ENCODE measurements around the gene NISCH.
A peak's percentile ranks its signal among the peaks of the same experiment; 100 is the strongest.

The NISCH gene

DNA sequence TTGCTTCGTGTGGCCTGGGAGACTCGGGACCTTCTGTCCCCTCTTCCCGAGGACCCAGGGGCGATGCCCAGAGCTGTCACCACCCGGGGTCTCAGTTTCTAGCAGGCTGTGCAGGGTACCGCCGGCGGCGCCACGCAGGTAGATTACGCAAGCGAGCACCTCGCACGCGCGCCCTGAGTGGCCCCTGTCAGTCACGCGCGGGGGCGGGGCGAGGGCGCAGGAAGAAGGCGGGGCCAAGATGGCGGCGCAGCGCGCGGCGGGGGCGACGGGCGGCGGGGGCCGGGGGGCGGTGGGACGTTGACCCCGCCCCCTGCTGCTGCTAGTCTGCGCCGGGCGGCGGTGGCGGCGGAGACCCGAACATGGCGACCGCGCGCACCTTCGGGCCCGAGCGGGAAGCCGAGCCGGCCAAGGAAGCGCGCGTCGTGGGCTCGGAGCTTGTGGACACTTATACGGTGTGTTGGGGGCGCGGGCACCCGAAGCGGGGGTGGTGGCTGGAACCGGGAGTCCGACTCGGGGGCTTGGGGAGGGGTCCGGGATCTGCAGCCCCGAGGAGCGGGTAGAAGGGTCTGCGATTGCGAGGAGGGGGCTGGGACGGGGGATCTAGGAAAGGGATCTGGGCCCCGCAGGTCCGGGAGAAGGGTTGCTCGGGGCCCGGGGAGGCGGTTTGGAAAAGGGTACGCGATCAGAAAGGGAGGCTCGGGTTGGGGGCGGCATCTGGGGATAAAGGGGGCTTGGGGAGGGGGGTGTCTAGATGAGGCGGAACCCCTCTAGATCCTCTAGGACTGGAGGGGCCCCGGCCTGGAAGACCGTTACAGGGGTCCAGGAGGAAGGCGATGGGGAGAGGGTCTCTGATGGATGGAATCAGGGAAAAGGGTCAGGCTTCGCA lies at the start of gene NISCH:
Gene NISCH (plus strand): TSS at position 322 of the 886 bp plus-strand sequence. CDS start 38 bp downstream, at position 360.
- peak; percentile 92 to 97 for DNase-seq

DNA sequence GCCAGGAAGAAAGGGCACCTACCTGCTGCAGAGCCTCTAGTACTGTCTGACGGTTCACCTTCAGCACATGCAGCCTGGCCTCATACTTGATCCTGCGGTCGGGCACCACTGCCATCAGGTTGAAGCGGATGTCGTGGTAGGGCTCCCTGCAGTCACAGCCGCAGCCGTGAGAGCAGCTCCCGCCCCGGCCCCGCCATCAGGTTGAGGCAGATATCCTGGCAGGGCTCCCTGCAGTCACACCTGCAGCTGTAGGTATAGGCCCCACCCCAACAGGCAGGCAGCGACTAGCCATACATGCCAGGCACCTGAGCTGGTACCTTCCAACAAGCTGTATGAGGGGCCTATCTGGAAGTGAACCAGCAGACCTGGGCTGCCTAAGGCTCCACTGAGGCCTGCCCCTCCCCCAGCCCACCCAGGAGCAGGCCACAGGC lies 49.2 kb upstream of the NISCH start:
- DNase-seq, result no peak

DNA sequence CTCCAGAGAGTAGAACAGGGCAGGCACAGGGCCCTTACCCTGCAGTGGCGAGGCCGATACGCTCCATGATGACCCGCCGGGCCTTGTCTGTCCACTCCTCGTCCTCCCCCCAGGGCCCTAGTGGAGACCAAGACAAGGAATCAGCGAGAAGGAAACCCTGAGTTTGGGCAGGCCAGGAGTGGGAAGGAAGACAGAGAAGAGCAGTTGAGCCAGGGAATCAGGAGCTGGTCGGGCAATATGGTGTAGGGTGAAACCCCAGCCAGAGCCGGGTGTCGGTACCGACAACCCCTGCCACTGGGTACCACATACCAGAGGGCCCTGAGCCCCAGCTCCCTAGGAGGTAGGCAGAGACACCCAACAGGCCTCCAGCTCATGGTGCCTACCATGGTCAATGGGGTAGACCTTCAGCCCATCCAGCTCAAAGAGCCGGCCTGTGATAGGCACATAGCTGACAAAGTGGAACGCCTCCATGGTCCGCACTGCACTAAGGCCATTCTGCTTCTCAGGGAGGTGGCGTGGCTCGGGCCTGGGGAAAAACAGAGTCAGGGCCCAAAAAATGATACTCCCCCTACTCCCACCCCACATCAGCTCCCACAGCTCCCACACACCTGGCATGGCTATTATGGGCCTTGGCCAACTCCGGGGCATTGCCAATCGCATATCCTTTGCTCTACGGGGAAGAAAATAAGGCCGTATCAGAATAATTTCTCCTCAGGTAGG lies 48.5 kb upstream of the NISCH start:
- no peak for DNase-seq

DNA sequence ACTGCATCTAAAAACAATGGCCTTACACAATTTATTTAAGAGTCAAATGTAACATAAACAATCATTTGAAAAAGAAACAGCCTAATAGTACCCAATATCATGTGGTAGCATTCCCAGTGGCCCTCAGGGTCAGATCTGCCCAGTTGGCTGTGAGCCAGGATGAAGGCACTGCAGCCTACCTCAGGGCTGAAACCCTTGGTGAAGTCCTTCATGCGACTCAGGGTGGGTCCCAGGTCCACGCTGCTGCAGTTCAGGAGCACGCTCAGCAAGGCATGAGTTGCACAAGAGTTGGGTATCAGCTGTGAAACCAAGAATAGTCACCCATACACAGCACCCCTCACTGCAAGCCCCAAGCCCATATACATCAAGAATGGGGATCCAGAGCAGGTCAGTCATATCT lies 47.6 kb upstream of the NISCH start:
- no peak for DNase-seq

DNA sequence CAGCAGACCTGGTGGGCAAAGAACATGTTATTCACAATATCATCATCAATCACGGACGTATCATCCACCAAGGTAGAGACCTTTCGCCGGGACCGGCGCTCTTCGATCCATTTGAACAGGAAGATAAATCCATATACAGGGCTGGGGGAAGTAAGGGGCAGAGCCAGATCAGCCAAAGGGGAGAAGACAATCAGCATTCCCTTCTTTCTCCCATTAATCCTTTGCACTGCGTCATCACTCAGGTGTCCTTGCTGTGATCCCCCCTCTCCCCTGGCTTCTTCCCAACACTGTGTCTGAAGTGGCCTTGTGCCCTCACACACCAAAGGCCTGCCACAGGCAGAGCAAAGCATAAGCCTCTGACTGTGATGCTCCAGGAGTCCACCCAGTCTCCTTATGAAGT lies 46.9 kb upstream of the NISCH start:
- no peak for DNase-seq

DNA sequence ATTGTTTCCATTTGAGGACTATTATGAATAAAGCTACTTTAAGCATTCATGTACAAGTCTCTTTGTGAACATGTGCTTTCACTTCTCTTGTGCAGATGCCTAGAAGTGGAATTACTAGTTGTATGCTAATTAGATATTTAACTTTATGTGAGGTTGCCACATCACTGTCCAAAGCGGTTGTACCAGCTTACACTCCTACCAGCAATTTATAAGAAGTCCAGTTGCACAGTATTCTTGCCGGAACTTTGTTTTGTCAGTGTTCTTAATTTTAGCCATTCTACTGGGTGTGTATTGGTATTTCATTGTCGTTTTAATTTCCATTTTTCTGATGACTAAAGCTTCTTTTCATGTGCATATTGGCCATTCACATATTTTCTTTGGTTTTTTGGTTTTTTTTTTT lies 39.6 kb upstream of the NISCH start:
- DNase-seq, result no peak

DNA sequence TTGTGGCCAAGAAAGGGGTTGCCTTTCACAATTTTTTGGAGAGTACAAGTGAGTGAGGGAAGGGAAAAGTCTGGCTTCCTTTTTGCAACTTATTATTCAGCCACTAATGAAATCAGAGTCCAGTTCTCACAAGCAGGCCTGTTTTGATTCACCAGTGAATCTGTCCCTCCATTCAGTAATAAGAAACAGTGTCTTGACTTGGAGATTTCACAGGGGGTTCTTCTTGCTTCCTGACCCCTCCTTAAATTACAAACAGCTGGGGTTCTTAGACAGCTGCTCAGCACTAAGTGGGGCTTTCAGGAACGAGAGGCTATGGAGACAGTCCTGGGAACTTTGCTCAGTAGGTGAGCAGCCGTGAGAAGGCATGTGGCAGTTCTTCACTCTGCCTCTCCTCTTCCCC lies 35.0 kb upstream of the NISCH start:
- DNase-seq, result no peak

DNA sequence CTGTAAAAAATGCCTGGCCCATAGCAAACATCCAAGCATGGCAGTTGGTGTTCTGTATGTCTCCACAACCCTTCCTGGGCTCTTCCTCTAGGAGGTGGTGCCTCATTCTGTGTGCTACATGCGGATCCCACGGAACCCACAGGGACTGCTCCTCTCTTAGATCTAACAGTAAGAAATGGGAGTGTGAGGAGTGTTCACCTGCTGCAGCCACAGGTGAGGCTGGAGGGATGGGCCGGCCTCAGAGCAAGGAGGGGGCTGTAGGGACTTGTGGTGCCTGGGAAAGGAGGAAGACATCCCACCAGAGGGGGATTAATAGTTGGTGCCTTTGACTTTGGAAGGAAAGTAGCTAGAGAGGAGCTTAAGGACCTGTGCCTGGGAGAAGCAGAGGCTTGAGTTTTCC lies 32.7 kb upstream of the NISCH start:
- DNase-seq, result no peak

DNA sequence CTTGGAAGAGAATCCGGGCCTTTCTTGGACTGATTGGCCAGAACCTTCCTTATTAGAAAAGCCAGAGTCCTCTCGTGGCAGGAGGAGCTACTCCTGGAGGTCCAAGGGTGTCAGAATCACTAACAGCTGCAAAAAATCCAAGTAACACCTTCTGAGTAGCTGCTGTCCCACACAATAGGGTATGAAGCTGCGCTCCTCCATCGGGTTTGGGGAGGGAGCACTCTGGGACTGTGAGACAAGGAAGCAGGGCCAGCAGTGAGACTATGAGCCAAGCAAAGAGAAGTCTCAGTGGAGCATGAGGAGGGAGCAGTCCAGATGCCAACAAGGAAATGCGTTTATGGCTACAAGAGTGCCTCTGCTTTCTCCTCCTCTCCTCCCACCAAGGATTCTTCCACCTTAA lies 32.2 kb upstream of the NISCH start:
- no peak for DNase-seq

DNA sequence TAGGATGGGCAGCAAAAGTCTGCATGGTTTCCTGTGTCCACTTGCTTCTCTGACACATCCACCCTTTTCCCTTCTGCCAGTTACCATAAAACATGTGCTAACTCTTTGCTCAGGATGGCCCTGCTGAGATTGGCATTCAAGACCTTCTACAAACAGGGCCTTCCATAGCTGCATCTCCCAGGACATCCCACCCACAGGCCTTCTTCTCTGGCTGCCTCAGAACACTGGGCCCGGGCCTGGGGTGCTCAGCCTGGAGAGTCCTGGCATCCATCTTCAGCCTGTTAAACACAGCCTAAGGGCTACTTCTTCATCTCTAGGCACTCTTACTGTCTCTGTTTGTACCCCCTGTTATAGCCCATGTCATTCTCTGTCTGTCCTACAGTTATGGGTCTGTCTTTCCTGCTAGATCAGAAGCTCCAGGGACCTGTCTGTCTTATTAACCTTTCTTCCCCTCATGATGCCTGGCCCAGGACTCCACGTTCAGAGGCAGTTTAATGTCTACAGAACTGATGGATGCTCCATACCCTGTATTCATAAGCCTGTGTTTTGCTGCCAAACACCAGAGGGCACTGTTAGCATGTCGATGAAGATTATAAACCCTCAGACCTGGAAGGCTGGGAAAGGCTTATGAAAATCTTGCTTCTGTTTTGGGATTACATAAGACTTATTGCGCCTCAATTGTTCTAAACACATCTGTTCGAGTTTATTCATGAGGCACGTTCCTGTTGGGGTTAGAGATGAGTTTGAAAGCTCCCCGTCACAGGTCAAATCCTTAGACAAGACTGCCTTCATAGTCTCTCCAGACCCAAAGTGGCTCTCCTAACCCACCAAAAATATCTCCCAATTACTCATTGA lies 27.0 kb upstream of the NISCH start:
- peak; percentile 32 to 58 for DNase-seq

DNA sequence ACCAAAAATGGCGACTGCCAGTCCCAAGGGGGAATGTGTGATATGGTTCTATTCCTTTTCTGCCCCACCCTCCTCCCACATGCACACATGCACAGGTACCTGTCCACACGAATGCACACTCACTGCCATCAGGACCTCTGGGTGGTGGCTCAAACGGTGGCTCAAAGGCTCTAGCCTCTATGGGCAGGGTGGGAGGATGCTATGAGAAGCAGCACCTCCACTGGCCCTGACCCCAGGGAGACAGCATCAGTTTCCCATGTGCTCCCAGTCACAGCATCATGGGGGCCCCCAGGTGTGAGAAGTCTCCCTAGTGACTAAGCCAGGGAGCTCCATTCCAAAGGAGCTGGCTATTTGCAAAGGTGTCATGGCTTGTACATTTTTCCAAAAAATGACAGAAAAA lies 26.4 kb upstream of the NISCH start:
- DNase-seq, result no peak

DNA sequence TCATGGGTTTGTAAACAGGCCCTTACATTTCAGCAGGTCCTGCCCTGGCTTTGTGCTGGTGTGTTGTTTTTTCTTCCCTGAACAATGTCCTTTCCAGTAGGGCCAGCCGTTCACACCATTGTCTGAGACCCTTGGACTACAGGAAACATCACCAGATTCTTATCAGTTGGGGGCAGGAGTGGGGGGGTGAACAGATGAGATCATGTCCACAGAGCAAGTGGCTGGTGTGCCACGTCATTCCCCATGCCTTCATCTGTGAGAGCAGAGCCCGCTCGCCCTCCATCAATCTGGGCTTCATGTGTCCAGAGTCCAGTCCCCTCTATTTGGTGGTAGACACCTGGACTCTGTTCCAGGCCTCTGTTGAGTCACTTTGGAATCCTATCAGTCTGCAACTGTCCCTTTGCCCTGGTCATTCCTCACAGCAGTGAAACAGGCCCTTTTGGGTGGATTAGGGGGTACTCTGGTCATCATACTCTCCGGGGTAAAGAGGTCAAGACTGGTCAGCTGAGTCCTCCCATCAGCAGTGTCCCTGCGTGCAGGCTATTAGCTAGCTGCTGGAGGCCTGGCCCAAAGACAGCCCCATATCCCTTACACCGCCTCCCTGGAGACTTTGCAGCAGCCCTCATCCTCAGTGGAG lies 25.5 kb upstream of the NISCH start:
- DNase-seq, result no peak

DNA sequence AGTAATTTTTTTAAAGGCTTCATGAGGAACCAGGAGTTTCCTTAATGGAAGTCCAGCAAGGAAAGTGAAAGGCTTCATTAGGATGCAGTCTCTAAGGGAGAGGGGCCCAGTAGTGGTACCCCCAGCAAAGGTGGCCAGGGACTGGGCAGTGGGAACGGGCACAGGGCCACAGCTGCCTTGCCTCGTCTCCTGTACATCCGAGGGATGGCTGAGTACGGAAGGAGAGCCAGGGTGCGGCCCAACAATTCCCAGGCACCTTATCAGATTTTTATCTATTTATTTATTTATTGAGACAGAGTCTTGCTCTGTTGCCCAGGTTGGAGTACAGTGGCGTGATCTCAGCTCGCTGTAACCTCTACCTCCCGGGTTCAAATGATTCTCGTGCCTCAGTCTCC lies 25.0 kb upstream of the NISCH start:
- no peak for DNase-seq

DNA sequence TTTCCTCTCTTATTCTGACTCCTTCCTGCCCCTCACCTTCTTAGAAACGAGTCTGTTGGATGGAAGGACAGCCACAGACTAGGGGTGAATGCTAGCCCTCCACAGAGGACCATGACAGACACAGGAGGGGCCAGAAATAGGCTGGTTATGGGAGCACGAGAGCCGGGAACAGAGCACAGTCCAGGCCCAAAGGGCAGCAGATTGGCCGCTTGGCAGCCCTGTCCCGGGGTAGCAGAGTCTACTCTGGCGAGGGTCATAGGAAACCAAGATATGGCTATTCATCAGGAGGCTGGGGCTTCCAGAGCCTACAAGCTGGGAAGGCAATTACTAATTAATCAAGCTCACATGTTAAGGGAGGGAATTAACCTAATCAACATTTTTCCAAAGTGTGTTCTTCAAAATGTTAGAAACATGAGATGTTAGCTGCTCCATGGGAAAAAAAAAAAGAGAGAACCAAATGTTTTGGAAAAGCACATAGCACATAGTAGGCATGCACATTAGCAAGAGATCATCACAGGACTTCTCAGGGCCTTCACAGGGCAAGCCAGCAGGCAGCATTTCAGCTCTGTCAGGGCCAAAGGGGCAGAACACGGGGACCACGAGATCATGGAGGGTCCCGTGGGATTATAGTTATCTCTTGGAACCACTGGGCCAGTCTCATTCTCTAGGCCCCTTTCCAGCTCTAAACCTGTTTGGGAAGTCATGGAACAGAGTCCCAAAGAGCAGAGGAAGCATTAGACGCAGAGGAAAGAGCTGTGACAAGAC lies 23.8 kb upstream of the NISCH start:
- no peak for DNase-seq

DNA sequence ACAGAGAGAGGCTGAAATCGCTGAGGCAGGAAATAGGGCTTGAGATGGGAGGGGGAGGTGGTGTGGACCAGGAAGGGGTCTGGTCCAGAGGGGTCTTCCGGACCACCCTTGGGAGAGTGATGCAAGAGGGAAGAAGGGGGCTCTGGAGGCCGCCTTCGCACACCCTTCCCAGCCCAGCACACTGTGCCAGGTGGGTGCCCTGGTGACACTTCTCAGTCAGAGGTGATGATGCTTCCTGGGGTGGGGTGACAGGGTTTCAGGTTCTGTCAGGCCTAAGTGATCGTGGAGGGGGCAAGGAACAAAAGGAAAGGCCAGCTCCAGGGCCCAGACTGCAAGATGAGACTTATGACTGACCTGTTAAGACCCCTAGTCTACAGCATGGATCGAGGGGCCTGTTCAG lies 23.2 kb upstream of the NISCH start:
- DNase-seq, result no peak

DNA sequence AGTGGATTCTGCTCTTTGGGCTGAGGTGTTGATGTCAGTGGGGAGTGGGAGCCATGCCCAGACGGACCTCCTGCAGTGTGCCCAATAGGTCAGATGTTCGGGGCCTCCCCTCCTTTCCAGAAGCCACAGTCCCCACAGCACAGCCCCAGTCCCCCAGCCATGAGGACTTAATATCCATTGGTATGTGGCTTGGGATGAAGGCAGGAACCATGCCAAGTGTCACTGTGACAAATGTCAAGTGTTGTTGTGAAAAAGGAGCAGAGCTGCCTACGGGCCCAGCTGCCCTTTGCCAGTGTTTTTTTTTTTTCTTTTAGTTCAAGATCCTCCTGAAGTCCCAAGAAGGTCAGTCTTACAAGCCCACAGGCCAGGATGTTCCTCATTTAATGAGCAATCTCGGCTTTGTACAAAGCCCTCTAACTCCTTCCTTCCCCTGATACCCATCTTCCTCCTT lies 22.7 kb upstream of the NISCH start:
- no peak for DNase-seq

DNA sequence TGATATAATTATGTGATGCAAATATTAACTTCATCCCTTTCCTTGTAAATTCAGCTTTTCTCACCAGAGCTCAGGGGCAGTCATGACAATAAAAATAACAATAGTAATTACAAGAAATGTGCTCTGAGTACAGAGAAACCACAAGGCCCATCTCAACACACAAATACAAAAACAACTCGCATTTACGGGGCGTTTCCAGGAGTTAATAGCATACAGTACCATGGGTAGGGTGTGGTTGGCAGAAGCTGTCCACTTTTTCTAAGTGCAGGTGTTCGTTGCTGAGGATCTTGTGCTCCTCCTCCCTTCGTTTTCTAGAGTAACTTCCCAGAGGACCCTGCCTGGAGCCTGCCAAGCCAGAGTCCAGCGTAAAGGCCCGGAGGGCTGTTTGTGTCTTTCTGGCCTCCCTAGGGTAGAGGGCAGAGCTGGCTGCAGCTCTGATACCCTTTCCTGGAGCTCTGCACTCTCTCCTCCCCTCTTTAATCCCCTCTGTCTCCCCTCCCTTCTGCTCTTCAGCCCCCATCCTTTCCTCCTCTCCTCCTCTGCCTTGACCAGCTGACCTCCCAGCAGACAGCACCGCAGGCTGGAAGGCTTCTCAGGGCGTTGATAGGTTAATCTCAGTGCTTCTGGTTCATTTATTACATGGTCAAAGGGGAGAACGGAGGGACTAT lies 21.9 kb upstream of the NISCH start:
- no peak for DNase-seq

DNA sequence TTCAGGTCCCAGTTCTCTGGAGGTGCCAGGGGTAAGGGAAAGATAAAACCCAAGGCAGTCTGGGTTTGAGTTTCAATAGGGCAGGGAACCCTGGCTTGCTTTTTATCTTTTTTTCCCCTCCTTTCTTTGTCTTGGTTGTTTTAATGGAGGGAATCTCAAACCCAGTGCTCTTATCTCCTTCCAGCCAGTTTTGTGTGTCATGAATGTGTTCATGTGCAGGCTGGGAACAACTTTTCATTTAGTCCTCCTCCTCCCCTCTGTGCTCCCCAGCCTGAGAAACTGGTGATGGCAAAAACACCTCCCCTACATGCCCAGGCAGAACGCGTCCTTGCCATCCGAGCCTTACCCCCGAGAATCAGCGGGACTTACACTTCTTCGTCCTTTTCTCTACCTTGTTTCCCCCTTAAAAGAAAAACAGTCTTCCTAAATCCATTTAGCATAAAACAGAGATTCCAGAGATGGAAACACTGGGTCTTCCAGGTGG lies 21.4 kb upstream of the NISCH start:
- DNase-seq, result no peak

DNA sequence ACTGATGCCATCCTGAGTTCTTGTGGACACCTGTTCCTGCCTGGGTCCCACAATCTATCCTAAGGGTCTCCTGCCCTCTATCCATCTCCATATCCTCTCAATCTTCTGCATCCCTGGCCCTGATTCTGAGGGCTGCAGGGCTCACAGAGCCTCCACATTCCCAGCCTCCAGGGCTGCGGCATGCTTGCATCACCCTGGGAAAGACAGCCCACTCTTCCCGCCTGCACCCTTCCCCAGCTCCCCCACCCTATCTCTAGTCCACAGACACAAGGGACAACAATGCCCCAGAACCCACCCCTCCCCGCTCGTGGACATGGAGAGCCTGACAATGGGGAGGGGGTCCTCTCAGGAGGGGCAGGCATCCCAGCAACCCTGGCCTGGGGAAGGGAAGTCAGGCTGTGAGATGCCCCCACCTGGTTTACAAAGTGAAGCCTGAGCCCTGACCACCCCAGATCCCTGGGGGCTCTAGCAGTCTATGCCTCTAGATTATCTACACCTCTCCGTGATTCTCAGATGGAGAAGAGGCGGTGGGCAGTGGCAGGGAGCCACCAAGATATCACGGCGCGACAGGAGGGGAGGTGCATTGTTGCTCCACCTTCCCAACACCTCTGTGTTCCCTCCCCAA lies 20.8 kb upstream of the NISCH start:
- DNase-seq, result no peak

DNA sequence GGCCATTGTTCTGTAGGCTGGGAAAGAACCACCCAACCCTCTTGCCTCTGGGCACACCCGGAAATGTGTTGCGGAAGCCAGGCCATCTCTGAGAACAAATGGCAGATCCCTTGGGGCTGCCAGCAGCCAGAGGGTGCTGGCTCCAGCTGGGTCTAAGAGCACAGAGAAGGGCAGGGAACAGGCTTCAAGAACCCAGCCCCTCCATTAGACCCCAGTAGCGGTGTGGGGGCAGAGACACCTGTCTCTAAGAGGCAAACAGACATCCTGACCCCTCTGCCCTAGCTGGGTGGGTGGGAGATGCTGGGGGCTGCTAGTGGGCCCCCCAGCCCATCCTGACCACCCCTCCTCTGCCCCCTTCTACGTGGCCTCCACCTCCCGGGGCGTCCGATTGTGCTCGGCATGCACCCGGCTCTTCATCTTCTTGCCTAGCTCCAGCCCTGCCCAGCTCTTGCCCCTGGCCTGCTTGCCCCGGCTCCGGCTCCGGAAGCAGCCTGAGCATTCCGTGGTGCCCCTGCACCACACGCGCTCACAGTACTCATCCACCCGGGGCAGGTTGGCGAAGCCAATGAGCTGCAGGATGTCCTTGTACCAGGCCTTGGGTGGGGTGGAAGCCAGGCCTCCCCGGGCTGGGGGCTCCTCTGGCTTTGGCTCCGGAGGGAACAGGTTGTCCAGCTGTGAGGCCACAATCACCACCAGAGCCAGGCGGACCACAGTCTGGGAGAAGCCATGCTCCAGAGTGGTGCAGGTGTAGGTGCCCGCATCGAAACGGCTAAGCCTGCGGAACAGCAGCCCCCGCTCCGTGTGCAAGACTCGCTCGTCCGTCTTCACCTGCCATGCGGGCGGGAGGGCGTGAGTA lies 19.9 kb upstream of the NISCH start:
- no peak for DNase-seq
